ENCODE data around the gene CLDN22.

CLDN22 gene

GRCh38 chr4:183353557-183353956 lies 33.5 kb upstream of the CLDN22 start:
- TF ChIP-seq CTCF (IDR thresholded peaks at IDR 0.05; ENCODE audit: borderline replicate concordance, insufficient read depth, low read depth, low read length), result no peak
- H3K4me3 ChIP-seq (ENCODE audit: low read depth, low read length), result no peak overlapping the region

- H3K4me3 ChIP-seq (ENCODE audit: low read depth, low read length), result no peak overlapping the region
- no peak for TF ChIP-seq CTCF (IDR thresholded peaks at IDR 0.05; ENCODE audit: borderline replicate concordance, insufficient read depth, low read depth, low read length)
Measured at GRCh38 chr4:183352546-183352945, 32.5 kb upstream of the CLDN22 start.

GRCh38 chr4:183350317-183351071 lies 30.4 kb upstream of the CLDN22 start:
- no peak for TF ChIP-seq CTCF (IDR thresholded peaks at IDR 0.05; ENCODE audit: borderline replicate concordance, insufficient read depth, low read depth, low read length)
- H3K4me3 ChIP-seq (ENCODE audit: low read depth, low read length), result no peak overlapping the region

GRCh38 chr4:183349673-183350072 lies 29.6 kb upstream of the CLDN22 start:
- no peak overlapping the region for H3K4me3 ChIP-seq (ENCODE audit: low read depth, low read length)
- TF ChIP-seq CTCF (IDR thresholded peaks at IDR 0.05; ENCODE audit: borderline replicate concordance, insufficient read depth, low read depth, low read length), result no peak

- no peak overlapping the region for H3K4me3 ChIP-seq (ENCODE audit: low read depth, low read length)
- TF ChIP-seq CTCF (IDR thresholded peaks at IDR 0.05; ENCODE audit: borderline replicate concordance, insufficient read depth, low read depth, low read length), result no peak
Measured at GRCh38 chr4:183348706-183349659, 28.9 kb upstream of the CLDN22 start.

- TF ChIP-seq CTCF (IDR thresholded peaks at IDR 0.05; ENCODE audit: borderline replicate concordance, insufficient read depth, low read depth, low read length), result no peak
Measured at GRCh38 chr4:183348136-183348535, 28.1 kb upstream of the CLDN22 start.

More at GRCh38 chr4:183348136-183348535, 28.1 kb upstream of the CLDN22 start:
- no peak overlapping the region for H3K4me3 ChIP-seq (ENCODE audit: low read depth, low read length)

Measured in GM12875 (cell line).